ENCODE results near the gene DVL3. TPM values are rescaled to one million over a fixed set of nuclear protein-coding genes. Genes with fewer than 3 reads are reported as not detected.
"Not testable (repeated sequence)": the region's sequence is repeated elsewhere in the genome, so short reads cannot be mapped to it uniquely, and the experiment has no call there.

Gene DVL3
- total RNA-seq = 10 to 100 TPM; 35.0 to 36.3 TPM

- no peaks in the 10 kb centered on the region for H3K9me3 Mint-ChIP-seq
- H3K27ac Mint-ChIP-seq = peak within 1 kb of the TSS; percentile 90
- peak within 1 kb of the TSS; percentile 89 for H3K4me3 Mint-ChIP-seq
- peak; percentile 34 for DNase-seq
- peaks cover 3% of the 10 kb centered on the region for H3K36me3 Mint-ChIP-seq (ENCODE audit: low read depth)
- ChIA-PET CTCF (interaction anchor here (0.8 kb wide), 1 partner anchor 31 kb away, joined by 3 read pairs; the partner anchor contains the start of gene ABCF3), POLR2A (interaction anchor here (0.6 kb wide), 1 partner anchor 296 kb away, joined by 9 read pairs; no protein-coding TSS in a partner anchor)
- H3K4me1 Mint-ChIP-seq = peaks cover 24% of the 10 kb centered on the region
- H3K27me3 Mint-ChIP-seq = no peaks in the 10 kb centered on the region
These were observed at the start of gene DVL3 for GRCh38 chr3:184154885-184155643. TSS of gene DVL3 (plus strand) at chr3:184155377. CDS start at chr3:184155636, 259 bp downstream.

- ChIA-PET CTCF (no interaction called here), POLR2A (no interaction called here)
These were observed 44.9 kb upstream of the DVL3 start for GRCh38 chr3:184110316-184110725.

GRCh38 chr3:184116017-184116416 lies 39.2 kb upstream of the DVL3 start:
- no peak for DNase-seq
- H3K27me3 Mint-ChIP-seq = peaks cover 4% of the 10 kb centered on the region
- H3K9me3 Mint-ChIP-seq = no peaks in the 10 kb centered on the region
- no peaks in the 10 kb centered on the region for H3K36me3 Mint-ChIP-seq (ENCODE audit: low read depth)
- H3K4me1 Mint-ChIP-seq = no peaks in the 10 kb centered on the region
- H3K27ac Mint-ChIP-seq = no peak overlapping the region
- POLR2A ChIA-PET = no interaction called here
- H3K4me3 Mint-ChIP-seq = no peak overlapping the region
- CTCF ChIA-PET = interaction anchor here (0.6 to 1.8 kb wide), 4 partner anchors 11 to 178 kb away, joined by 3 to 4 read pairs (median 3); no protein-coding TSS in a partner anchor

More at GRCh38 chr3:184110316-184110725, 44.9 kb upstream of the DVL3 start:
- H3K27me3 Mint-ChIP-seq = no peaks in the 10 kb centered on the region
- H3K4me1 Mint-ChIP-seq = no peaks in the 10 kb centered on the region
- no peak overlapping the region for H3K27ac Mint-ChIP-seq
- no peak overlapping the region for H3K4me3 Mint-ChIP-seq
- H3K36me3 Mint-ChIP-seq (ENCODE audit: low read depth) = no peaks in the 10 kb centered on the region
- no peaks in the 10 kb centered on the region for H3K9me3 Mint-ChIP-seq
- DNase-seq = no peak

GRCh38 chr3:184117636-184118035 lies 37.5 kb upstream of the DVL3 start:
- H3K4me1 Mint-ChIP-seq = no peaks in the 10 kb centered on the region
- H3K27me3 Mint-ChIP-seq = peaks cover 4% of the 10 kb centered on the region
- no peak for DNase-seq
- CTCF ChIA-PET = interaction anchor here (0.7 to 1.8 kb wide), 2 partner anchors 10 to 88 kb away, joined by 3 to 4 read pairs; no protein-coding TSS in a partner anchor
- POLR2A ChIA-PET = no interaction called here
- no peaks in the 10 kb centered on the region for H3K9me3 Mint-ChIP-seq
- H3K36me3 Mint-ChIP-seq (ENCODE audit: low read depth) = no peaks in the 10 kb centered on the region
- no peak overlapping the region for H3K4me3 Mint-ChIP-seq
- no peak overlapping the region for H3K27ac Mint-ChIP-seq

DNA sequence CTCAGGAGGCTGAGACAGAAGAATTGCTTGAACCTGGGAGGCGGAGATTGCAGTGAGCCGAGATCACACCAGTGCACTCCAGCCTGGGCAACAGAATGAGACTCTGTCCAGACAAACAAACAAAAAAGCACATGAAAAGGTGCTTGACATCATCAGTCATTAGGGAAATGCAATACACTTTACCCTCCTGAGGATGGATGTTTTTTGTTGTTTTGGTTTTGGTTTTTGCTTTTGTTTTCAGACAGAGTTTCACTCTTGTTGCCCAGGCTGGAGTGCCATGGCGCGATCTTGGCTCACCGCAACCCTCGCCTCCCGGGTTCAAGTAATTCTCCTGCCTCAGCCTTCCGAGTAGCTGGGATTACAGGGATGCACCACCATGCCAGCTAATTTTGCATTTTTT lies 34.1 kb upstream of the DVL3 start:
- POLR2A ChIA-PET; DNase-seq; H3K27ac Mint-ChIP-seq; H3K4me3 Mint-ChIP-seq; H3K27me3 Mint-ChIP-seq; H3K9me3 Mint-ChIP-seq; H3K4me1 Mint-ChIP-seq; H3K36me3 Mint-ChIP-seq (ENCODE audit: low read depth): not testable (repeated sequence)
- CTCF ChIA-PET = interaction anchor here (0.9 to 1.5 kb wide), 2 partner anchors 12 to 38 kb away, joined by 3 read pairs; no protein-coding TSS in a partner anchor

DNA sequence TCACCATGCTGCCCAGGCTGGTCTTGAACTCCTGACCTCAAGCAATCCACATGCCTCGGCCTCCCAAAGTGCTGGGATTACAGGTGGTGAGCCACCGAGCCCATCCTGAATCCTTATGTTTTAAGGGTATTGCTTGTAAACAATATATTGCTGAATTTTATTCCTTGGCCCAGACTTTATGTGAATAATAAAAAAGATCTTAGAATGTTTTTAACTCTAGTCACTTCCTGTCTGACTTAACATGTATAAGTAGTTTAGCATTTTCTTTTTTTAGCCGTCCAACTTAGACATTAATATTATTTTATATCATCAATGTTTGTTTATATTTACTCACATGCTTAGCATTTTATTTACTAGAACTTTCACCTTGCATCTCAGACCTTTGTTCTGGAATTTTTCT lies 29.2 kb upstream of the DVL3 start:
- Mint-ChIP-seq H3K4me1 (no peaks in the 10 kb centered on the region), H3K36me3 (ENCODE audit: low read depth) (no peaks in the 10 kb centered on the region), H3K4me3 (no peak overlapping the region), H3K27ac (no peak overlapping the region), H3K27me3 (no peaks in the 10 kb centered on the region), H3K9me3 (no peaks in the 10 kb centered on the region)
- ChIA-PET POLR2A (no interaction called here), CTCF (interaction anchor here (0.7 kb wide), 1 partner anchor 43 kb away, joined by 4 read pairs; no protein-coding TSS in a partner anchor)
- DNase-seq = no peak

DNA sequence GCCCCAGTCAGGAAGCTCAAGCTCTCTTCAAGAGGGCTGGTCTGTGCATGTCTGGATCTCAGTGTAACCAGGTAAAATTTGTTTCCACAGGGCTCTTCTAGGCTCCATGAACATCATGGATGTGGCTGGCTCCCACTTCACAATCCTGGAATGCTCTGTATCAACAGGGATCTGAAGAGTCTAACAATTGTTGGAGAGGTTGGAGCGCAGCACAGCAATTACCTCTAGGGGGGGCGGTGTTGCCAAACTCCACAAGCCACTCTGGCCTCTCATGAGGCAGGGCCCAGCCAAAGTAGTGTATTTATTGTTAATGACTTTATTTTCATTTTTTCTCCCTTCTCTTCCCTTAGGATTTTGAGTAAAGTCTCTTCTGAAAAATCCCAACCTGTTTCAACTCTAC lies 26.2 kb upstream of the DVL3 start:
- no peak overlapping the region for H3K4me3 Mint-ChIP-seq
- peak; percentile 12 for DNase-seq
- no peaks in the 10 kb centered on the region for H3K36me3 Mint-ChIP-seq (ENCODE audit: low read depth)
- CTCF ChIA-PET = interaction anchor here (1.0 kb wide), 2 partner anchors 13 to 52 kb away, joined by 3 read pairs; no protein-coding TSS in a partner anchor
- H3K9me3 Mint-ChIP-seq = no peaks in the 10 kb centered on the region
- POLR2A ChIA-PET = no interaction called here
- no peak overlapping the region for H3K27ac Mint-ChIP-seq
- no peaks in the 10 kb centered on the region for H3K27me3 Mint-ChIP-seq
- peaks cover 7% of the 10 kb centered on the region for H3K4me1 Mint-ChIP-seq

GRCh38 chr3:184132945-184133344 lies 22.2 kb upstream of the DVL3 start:
- CTCF ChIA-PET = interaction anchor here (0.7 to 1.6 kb wide), 3 partner anchors 12 to 115 kb away, joined by 3 to 4 read pairs (median 3); no protein-coding TSS in a partner anchor

GRCh38 chr3:184133840-184134745 lies 21.1 kb upstream of the DVL3 start:
- peak overlapping the region; percentile 98 for H3K4me3 Mint-ChIP-seq
- POLR2A ChIA-PET = no interaction called here

More at GRCh38 chr3:184132945-184133344, 22.2 kb upstream of the DVL3 start:
- POLR2A ChIA-PET = no interaction called here
- Mint-ChIP-seq H3K4me3 (no peak overlapping the region), H3K4me1 (peaks cover 33% of the 10 kb centered on the region), H3K9me3 (no peaks in the 10 kb centered on the region), H3K27me3 (no peaks in the 10 kb centered on the region), H3K27ac (no peak overlapping the region), H3K36me3 (ENCODE audit: low read depth) (peaks cover 6% of the 10 kb centered on the region)
- no peak for DNase-seq

GRCh38 chr3:184134746-184135148 lies 20.4 kb upstream of the DVL3 start:
- peaks cover 8% of the 10 kb centered on the region for H3K36me3 Mint-ChIP-seq (ENCODE audit: low read depth)
- ChIA-PET CTCF (interaction anchor here (0.9 to 1.0 kb wide), 3 partner anchors 50 to 573 kb away, joined by 3 read pairs; partner anchors contain the start of gene ABCC5), POLR2A (interaction anchor here (0.6 kb wide), 1 partner anchor 48 kb away, joined by 5 read pairs; no protein-coding TSS in a partner anchor)
- peaks cover 34% of the 10 kb centered on the region for H3K4me1 Mint-ChIP-seq
- peak overlapping the region; percentile 96 for H3K27ac Mint-ChIP-seq
- no peaks in the 10 kb centered on the region for H3K27me3 Mint-ChIP-seq
- peak overlapping the region; percentile 98 for H3K4me3 Mint-ChIP-seq
- no peaks in the 10 kb centered on the region for H3K9me3 Mint-ChIP-seq
- DNase-seq = no peak

More at GRCh38 chr3:184133840-184134745, 21.1 kb upstream of the DVL3 start:
- CTCF ChIA-PET = interaction anchor here (0.9 to 1.6 kb wide), 3 partner anchors 11 to 574 kb away, joined by 3 to 4 read pairs (median 3); partner anchors contain the start of gene ABCC5
- H3K9me3 Mint-ChIP-seq = no peaks in the 10 kb centered on the region
- H3K27ac Mint-ChIP-seq = peak overlapping the region; percentile 96
- H3K36me3 Mint-ChIP-seq (ENCODE audit: low read depth) = peaks cover 8% of the 10 kb centered on the region
- peaks cover 34% of the 10 kb centered on the region for H3K4me1 Mint-ChIP-seq
- peak; percentile 39 for DNase-seq
- no peaks in the 10 kb centered on the region for H3K27me3 Mint-ChIP-seq

DNA sequence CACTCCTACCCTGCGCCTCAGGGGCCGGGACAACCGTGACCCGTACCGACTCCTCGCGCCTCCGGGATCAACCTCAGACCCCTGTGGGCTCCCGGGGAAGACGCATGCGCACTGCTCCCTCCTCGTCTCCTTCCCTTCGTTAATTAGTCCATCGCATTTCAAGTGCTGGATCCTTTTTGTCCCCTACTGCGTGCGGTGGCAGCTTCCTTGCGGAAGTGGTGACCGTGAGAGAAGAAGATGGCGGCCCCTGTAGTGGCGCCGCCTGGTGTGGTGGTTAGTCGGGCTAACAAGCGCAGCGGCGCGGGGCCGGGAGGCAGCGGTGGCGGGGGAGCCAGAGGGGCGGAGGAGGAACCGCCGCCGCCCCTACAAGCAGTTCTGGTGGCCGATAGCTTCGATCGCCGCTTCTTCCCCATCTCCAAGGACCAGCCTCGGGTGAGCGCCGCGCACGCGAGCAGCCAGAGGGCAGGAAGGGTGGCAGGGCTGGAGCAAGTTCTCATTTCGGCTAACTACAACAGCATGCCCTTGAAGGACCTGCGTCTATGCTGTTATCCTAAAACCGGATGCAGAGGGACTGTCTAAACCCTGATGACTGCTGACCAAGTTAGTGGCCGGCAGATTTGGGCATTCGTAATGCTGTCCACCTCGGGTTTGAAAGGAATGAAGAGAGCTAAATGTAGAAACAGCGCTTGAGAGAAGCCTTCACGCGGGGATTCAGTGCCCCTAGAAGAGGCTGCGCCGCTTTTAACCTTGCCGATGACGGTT lies 19.8 kb upstream of the DVL3 start, which contains the start of gene EIF2B5:
Gene EIF2B5 (plus strand): TSS at position 210 of the 762 bp plus-strand sequence. CDS start 28 bp downstream, at position 238.
- DNase-seq = peak; percentile 91
- peaks cover 34% of the 10 kb centered on the region for H3K4me1 Mint-ChIP-seq
- H3K4me3 Mint-ChIP-seq = peak within 1 kb of the TSS; percentile 98
- peak within 1 kb of the TSS; percentile 96 for H3K27ac Mint-ChIP-seq
- peaks cover 13% of the 10 kb centered on the region for H3K36me3 Mint-ChIP-seq (ENCODE audit: low read depth)
- no peaks in the 10 kb centered on the region for H3K27me3 Mint-ChIP-seq
- H3K9me3 Mint-ChIP-seq = no peaks in the 10 kb centered on the region
- POLR2A ChIA-PET = interaction anchor here (0.6 kb wide), 1 partner anchor 49 kb away, joined by 5 read pairs; no protein-coding TSS in a partner anchor
- CTCF ChIA-PET = interaction anchor here (0.5 to 0.9 kb wide), 5 partner anchors 16 to 1214 kb away, joined by 3 to 4 read pairs (median 3); partner anchors contain the start of gene ABCC5
